ENCODE data around the gene EMP3.

- TF ChIP-seq ZNF451 (CRISPR knock-in tag; IDR thresholded peaks at IDR 0.05) (no peak), CHD2 (IDR thresholded peaks at IDR 0.05; ENCODE audit: low read depth, low read length) (no peak), BCLAF1 (IDR thresholded peaks at IDR 0.05) (no peak)
These were observed 8.4 kb downstream of the EMP3 start for GRCh38 chr19:48333467-48334384.
